SK-N-SH (cell line): ENCODE measurements around the gene LEF1. TPM values are rescaled to one million over a fixed set of nuclear protein-coding genes. Genes with fewer than 3 reads are reported as not detected.

Experiments
- CTCF ChIA-PET: fragments of 300-600, 350-600 bp; formaldehyde crosslinking; extraction: SDS; loops from one replicate; lab custom pipeline; 2021; lab: Yijun Ruan, JAX
- POLR2A ChIA-PET: fragments of 350-600 bp; sonication (Branson Sonifier 250); formaldehyde crosslinking; extraction: SDS; loops from one replicate; lab custom pipeline; 2020; ENCODE audit warnings: antibody characterized with exemption, inconsistent platforms; lab: Yijun Ruan, JAX
- DNase-seq: peaks from one replicate; pipeline ENCODE4 v3.0.0; 2012
- H2AFZ ChIP-seq: fragments of 200-600 bp; sonication (generic); 2 replicates; pipeline ENCODE4 v1.8.1; 2016; ENCODE audit warnings: antibody characterized with exemption, mild to moderate bottlenecking, low read depth
- H3F3A ChIP-seq: fragments of 200-600 bp; sonication (generic); replicated peaks from 2 replicates; pipeline ENCODE3; 2016; ENCODE audit warnings: antibody characterized with exemption, mild to moderate bottlenecking; ENCODE audit not compliant: insufficient read depth
- H3K27ac ChIP-seq, 2 experiments: fragments of 200-500 bp in 1 of 2; fragments of 200-600 bp in 1 of 2; sonication (Bioruptor generic) in 1 of 2; sonication (generic), shearing (Covaris generic) in 1 of 2; 2 replicates each; pipeline versions ENCODE4 v1.5.1 to v1.6.1; 2014 to 2016; ENCODE audit warnings: low read depth in 2 of 2, inconsistent platforms in 1 of 2, low read length in 1 of 2, mild to moderate bottlenecking in 1 of 2, mixed read lengths in 1 of 2
- H3K27me3 ChIP-seq: fragments of 200-600 bp; sonication (generic), shearing (Covaris generic); 2 replicates; pipeline ENCODE4 v1.6.1; 2016; ENCODE audit warnings: mixed run types; ENCODE audit not compliant: insufficient read depth
- H3K36me3 ChIP-seq, 2 experiments: fragments of 200-500 bp in 1 of 2; fragments of 200-600 bp in 1 of 2; sonication (Bioruptor generic) in 1 of 2; sonication (generic) in 1 of 2; replicated peaks in 1 of 2; 2 replicates each; pipeline versions ENCODE3 to v1.5.1; 2014 to 2016; ENCODE audit warnings: low read length in 1 of 2, mild to moderate bottlenecking in 1 of 2; ENCODE audit not compliant: insufficient read depth in 2 of 2, control insufficient read depth in 1 of 2
- H3K4me1 ChIP-seq, 2 experiments: fragments of 200-500 bp in 1 of 2; fragments of 200-600 bp in 1 of 2; sonication (Bioruptor generic) in 1 of 2; sonication (generic), shearing (Covaris generic) in 1 of 2; 2 replicates each; pipeline versions ENCODE4 v1.5.1 to v1.6.1; 2014 to 2016; ENCODE audit warnings: low read depth in 1 of 2, low read length in 1 of 2, mixed run types in 1 of 2; ENCODE audit not compliant: insufficient read depth in 2 of 2, control insufficient read depth in 1 of 2
- H3K4me2 ChIP-seq: fragments of 200-600 bp; sonication (generic), shearing (Covaris generic); 2 replicates; pipeline ENCODE4 v1.6.1; 2017; ENCODE audit warnings: mixed run types
- H3K4me3 ChIP-seq, 2 experiments: fragments of 200-500 bp in 1 of 2; fragments of 200-600 bp in 1 of 2; sonication (Bioruptor generic) in 1 of 2; sonication (generic), shearing (Covaris generic) in 1 of 2; 2 replicates each; pipeline versions ENCODE4 v1.5.1 to v1.8.1; 2014 to 2016; ENCODE audit warnings: low read depth in 2 of 2, inconsistent platforms in 1 of 2, low read length in 1 of 2, mild to moderate bottlenecking in 1 of 2, mixed read lengths in 1 of 2, moderate library complexity in 1 of 2
- H3K79me2 ChIP-seq: fragments of 200-600 bp; sonication (generic); 2 replicates; pipeline ENCODE4 v1.8.1; 2017; ENCODE audit warnings: mild to moderate bottlenecking; ENCODE audit not compliant: insufficient read depth
- H3K9ac ChIP-seq: fragments of 200-600 bp; sonication (generic); 2 replicates; pipeline ENCODE4 v1.6.1; 2017; ENCODE audit warnings: mixed run types
- H3K9me2 ChIP-seq: fragments of 200-600 bp; sonication (generic); 2 replicates; pipeline ENCODE4 v1.6.1; 2017; ENCODE audit warnings: mixed run types
- H3K9me3 ChIP-seq: fragments of 200-600 bp; sonication (generic); 2 replicates; pipeline ENCODE4 v1.6.1; 2017; ENCODE audit warnings: mixed run types, mild to moderate bottlenecking, moderate library complexity
- H4K20me1 ChIP-seq: fragments of 200-600 bp; sonication (generic); 2 replicates; pipeline ENCODE4 v1.6.1; 2017; ENCODE audit warnings: mild to moderate bottlenecking, mixed run types; ENCODE audit not compliant: insufficient read depth
- ELF1 ChIP-seq: IDR thresholded peaks from 2 replicates; pipeline ENCODE4 v1.4.0; 2012
- EZH2phosphoT487 ChIP-seq: fragments of 200-600 bp; sonication (generic); IDR thresholded peaks from 2 replicates; pipeline ENCODE4 v1.6.1; 2017; ENCODE audit warnings: low read depth, mixed run types, mild to moderate bottlenecking, antibody characterized with exemption, moderate library complexity, borderline replicate concordance
- FOSL2 ChIP-seq: IDR thresholded peaks from 2 replicates; pipeline ENCODE4 v1.4.0; 2012; ENCODE audit warnings: low read depth, mild to moderate bottlenecking, moderate library complexity, borderline replicate concordance
- FOXM1 ChIP-seq: IDR thresholded peaks from 2 replicates; pipeline ENCODE4 v1.4.0; 2012; ENCODE audit warnings: low read depth, mild to moderate bottlenecking
- GABPA ChIP-seq: IDR thresholded peaks from 2 replicates; pipeline ENCODE4 v1.4.0; 2012; ENCODE audit warnings: low read depth, mild to moderate bottlenecking
- GATA2 ChIP-seq: sonication (generic); formaldehyde crosslinking; IDR thresholded peaks from 2 replicates; pipeline ENCODE4 v1.5.0; 2020; ENCODE audit warnings: mild to moderate bottlenecking, missing genetic modification reagents
- MEF2A ChIP-seq: IDR thresholded peaks from 2 replicates; pipeline ENCODE4 v1.4.0; 2012; ENCODE audit warnings: low read depth, borderline replicate concordance
- NFIC ChIP-seq: IDR thresholded peaks from 2 replicates; pipeline ENCODE4 v1.4.0; 2012; ENCODE audit warnings: borderline replicate concordance
- NRF1 ChIP-seq: IDR thresholded peaks from 2 replicates; pipeline ENCODE4 v1.6.1; 2012; ENCODE audit warnings: low read depth, mild to moderate bottlenecking, low read length
- PBX3 ChIP-seq: IDR thresholded peaks from 2 replicates; pipeline ENCODE4; 2012
- POLR2AphosphoS5 ChIP-seq: IDR thresholded peaks from 2 replicates; pipeline ENCODE4 v1.6.1; 2012; ENCODE audit warnings: low read depth, low read length
- RFX5 ChIP-seq: IDR thresholded peaks from 2 replicates; pipeline ENCODE4 v1.6.1; 2012; ENCODE audit warnings: mild to moderate bottlenecking, improper control_type of control experiment, low read length
- SIN3A ChIP-seq: IDR thresholded peaks from 2 replicates; pipeline ENCODE4 v1.6.1; 2012; ENCODE audit warnings: low read depth, mild to moderate bottlenecking, low read length, moderate library complexity, borderline replicate concordance
- TAF1 ChIP-seq: IDR thresholded peaks from 2 replicates; pipeline ENCODE4 v1.6.1; 2012; ENCODE audit warnings: low read depth, mild to moderate bottlenecking, low read length, moderate library complexity, borderline replicate concordance
- TEAD4 ChIP-seq: IDR thresholded peaks from 2 replicates; pipeline ENCODE4 v1.4.0; 2012; ENCODE audit warnings: mild to moderate bottlenecking, borderline replicate concordance; ENCODE audit not compliant: insufficient read depth
- YY1 ChIP-seq: IDR thresholded peaks from 2 replicates; pipeline ENCODE4 v1.4.0; 2012; ENCODE audit warnings: low read depth, mild to moderate bottlenecking
- WGBS: methylation state at CpG from one replicate; pipeline ENCODE4 v1.1.6; 2017; ENCODE audit warnings: low lambda C conversion rate; 5-methylcytosine and 5-hydroxymethylcytosine counted together
- polyA plus RNA-seq, 3 experiments: library from polyadenylated mRNA; depleted of rRNA; stranded (reverse); fragments of >200 nt; gene quantifications; 2 replicates each; pipeline ENCODE4 v1.2.3, GENCODE V29; 2012
- TF ChIP-seq, protein P1 (sequence below): IDR thresholded peaks from 2 replicates; pipeline ENCODE4 v1.4.0; 2012; ENCODE audit warnings: low read depth, borderline replicate concordance
- TF ChIP-seq, protein P2 (sequence below): fragments of 150-350 bp; IDR thresholded peaks from 2 replicates; pipeline ENCODE4 v1.6.1; 2017; ENCODE audit warnings: antibody characterized with exemption, low read length, low read depth, borderline replicate concordance

Gene LEF1
- polyA plus RNA-seq, 1 of the 3 experiments (the other 2 are of a cell fraction), result 0.36 TPM

DNA sequence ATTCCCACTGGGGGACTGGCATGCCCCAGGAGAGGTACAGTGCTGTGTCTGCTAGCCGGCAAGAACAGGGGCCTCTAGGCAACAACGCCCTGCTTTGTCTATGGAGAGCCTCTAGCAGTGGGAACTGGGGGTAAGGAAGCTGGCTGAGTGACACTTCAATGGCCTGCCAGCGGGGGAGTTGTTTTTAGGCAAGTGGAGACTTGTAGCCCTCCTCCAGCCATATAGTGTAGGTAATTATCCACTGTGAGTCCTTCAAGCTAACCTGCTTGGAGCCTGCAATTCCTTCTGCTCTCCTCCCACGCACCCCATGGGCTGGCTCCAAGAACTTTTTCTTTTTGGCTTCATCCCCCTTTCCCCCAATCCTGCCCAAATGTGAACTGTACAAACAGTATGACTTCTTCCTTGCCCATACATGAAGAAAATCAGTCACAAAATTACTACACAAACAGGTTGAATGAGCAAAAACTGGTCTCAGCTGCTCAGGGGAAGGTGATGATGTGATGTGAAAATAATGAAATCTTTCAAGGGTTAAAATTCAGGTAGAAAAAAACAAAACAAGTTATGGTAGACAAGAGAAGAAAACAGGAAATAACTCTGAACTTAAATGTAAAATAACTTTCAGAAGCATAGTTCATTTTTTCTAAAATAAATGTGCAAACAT, 33.1 kb downstream of the LEF1 start:
- no peak overlapping the region for H3K27ac ChIP-seq
- no peaks in the 10 kb centered on the region for H4K20me1 ChIP-seq
- ChIA-PET POLR2A (no interaction called here), CTCF (no interaction called here)
- H3K4me2 ChIP-seq, result no peak overlapping the region
- no peaks in the 10 kb centered on the region for H3K79me2 ChIP-seq
- no peaks in the 10 kb centered on the region for H3K9me3 ChIP-seq
- H2AFZ ChIP-seq, result no peak overlapping the region
- 0% methylated on average over 4 of the region's 4 CpGs for WGBS
- H3K4me1 ChIP-seq, result no peaks in the 10 kb centered on the region
- no peak for DNase-seq
- no peak overlapping the region for H3K9ac ChIP-seq
- TF ChIP-seq, protein P1, sequence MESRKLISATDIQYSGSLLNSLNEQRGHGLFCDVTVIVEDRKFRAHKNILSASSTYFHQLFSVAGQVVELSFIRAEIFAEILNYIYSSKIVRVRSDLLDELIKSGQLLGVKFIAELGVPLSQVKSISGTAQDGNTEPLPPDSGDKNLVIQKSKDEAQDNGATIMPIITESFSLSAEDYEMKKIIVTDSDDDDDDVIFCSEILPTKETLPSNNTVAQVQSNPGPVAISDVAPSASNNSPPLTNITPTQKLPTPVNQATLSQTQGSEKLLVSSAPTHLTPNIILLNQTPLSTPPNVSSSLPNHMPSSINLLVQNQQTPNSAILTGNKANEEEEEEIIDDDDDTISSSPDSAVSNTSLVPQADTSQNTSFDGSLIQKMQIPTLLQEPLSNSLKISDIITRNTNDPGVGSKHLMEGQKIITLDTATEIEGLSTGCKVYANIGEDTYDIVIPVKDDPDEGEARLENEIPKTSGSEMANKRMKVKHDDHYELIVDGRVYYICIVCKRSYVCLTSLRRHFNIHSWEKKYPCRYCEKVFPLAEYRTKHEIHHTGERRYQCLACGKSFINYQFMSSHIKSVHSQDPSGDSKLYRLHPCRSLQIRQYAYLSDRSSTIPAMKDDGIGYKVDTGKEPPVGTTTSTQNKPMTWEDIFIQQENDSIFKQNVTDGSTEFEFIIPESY, result no peak
- TF ChIP-seq NFIC (no peak), NRF1 (no peak), EZH2phosphoT487 (no peak), FOXM1 (no peak), POLR2AphosphoS5 (no peak), SIN3A (no peak), ELF1 (no peak), MEF2A (no peak), FOSL2 (no peak), PBX3 (no peak), YY1 (no peak), RFX5 (no peak), GATA2 (no peak), GABPA (no peak), TAF1 (no peak), TEAD4 (no peak)
- TF ChIP-seq, protein P2, sequence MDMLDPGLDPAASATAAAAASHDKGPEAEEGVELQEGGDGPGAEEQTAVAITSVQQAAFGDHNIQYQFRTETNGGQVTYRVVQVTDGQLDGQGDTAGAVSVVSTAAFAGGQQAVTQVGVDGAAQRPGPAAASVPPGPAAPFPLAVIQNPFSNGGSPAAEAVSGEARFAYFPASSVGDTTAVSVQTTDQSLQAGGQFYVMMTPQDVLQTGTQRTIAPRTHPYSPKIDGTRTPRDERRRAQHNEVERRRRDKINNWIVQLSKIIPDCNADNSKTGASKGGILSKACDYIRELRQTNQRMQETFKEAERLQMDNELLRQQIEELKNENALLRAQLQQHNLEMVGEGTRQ, result no peak
- no peaks in the 10 kb centered on the region for H3K36me3 ChIP-seq
- H3K27me3 ChIP-seq, result peaks cover 12% of the 10 kb centered on the region; the same call in 1 of the 2 replicates
- H3F3A ChIP-seq, result no peaks in the 10 kb centered on the region
- H3K4me3 ChIP-seq, result no peak overlapping the region
- H3K9me2 ChIP-seq, result no peaks in the 10 kb centered on the region
